Endothelial cell of umbilical vein (primary cell): ENCODE results near the gene RER1. TPM values are rescaled to one million over a fixed set of nuclear protein-coding genes. Genes with fewer than 3 reads are reported as not detected.

Experiments used
- BruUV-seq: library from RNA; stranded (reverse); fragments of 400-500 nt; replicated peaks from 2 replicates; lab custom pipeline; 2021; lab: Mats Ljungman, UMichigan
- CTCF ChIA-PET: fragments of 300-600, 350-600 bp; sonication (Branson Sonifier 250); formaldehyde crosslinking; loops from one replicate; lab custom pipeline; 2021; ENCODE audit warnings: antibody characterized with exemption, inconsistent platforms; lab: Charles Lee
- POLR2A ChIA-PET: fragments of 300-600, 350-600 bp; sonication (Branson Sonifier 250); formaldehyde crosslinking; loops from one replicate; lab custom pipeline; 2021; ENCODE audit warnings: antibody characterized with exemption, inconsistent platforms; lab: Charles Lee
- DNase-seq: peaks from one replicate; pipeline ENCODE4 v3.0.0-alpha.2; 2011; ENCODE audit warnings: low read depth, low spot score
- FAIRE-seq: peaks from 2 replicates; lab custom pipeline; 2011; peaks lifted over from hg19 to GRCh38; lab: Jason Lieb, UNC
- H2AFZ ChIP-seq: 2 replicates; pipeline ENCODE4 v1.6.0; 2012; ENCODE audit warnings: low read depth, low read length, control low read depth, inconsistent platforms
- H3K27ac ChIP-seq: 2 replicates; pipeline ENCODE4 v1.5.1; 2011; ENCODE audit warnings: low read depth, mild to moderate bottlenecking, control low read depth, low read length, moderate library complexity; ENCODE audit not compliant: insufficient read depth
- H3K27me3 ChIP-seq, 2 experiments: 2 replicates each; pipeline versions ENCODE4 v1.6.0 to v1.6.1; 2011; ENCODE audit warnings: low read length in 2 of 2, mixed read lengths in 1 of 2; ENCODE audit not compliant: control insufficient read depth in 2 of 2, insufficient read depth in 2 of 2
- H3K36me3 ChIP-seq, 2 experiments: 2 replicates in 1 of 2; 3 replicates in 1 of 2; pipeline ENCODE4 v1.5.1; 2011; ENCODE audit warnings: low read length in 2 of 2, mild to moderate bottlenecking in 1 of 2, moderate library complexity in 1 of 2; ENCODE audit not compliant: control insufficient read depth in 2 of 2, insufficient read depth in 2 of 2; ENCODE audit errors: extremely low read depth in 1 of 2
- H3K4me1 ChIP-seq: 3 replicates; pipeline ENCODE4 v1.5.1; 2011; ENCODE audit warnings: mild to moderate bottlenecking, low read length; ENCODE audit not compliant: control insufficient read depth, insufficient read depth; ENCODE audit errors: extremely low read depth
- H3K4me2 ChIP-seq: 2 replicates; pipeline ENCODE4 v1.6.1; 2011; ENCODE audit warnings: low read length, control low read depth, mixed read lengths; ENCODE audit not compliant: insufficient read depth
- H3K4me3 ChIP-seq, 3 experiments: fragments of 200-600 bp in 1 of 3; sonication (generic), shearing (Covaris generic) in 1 of 3; replicated peaks in 1 of 3; 2 replicates each; pipeline ENCODE4 v1.5.1; 2011 to 2016; ENCODE audit warnings: control low read depth in 3 of 3, low read length in 3 of 3, mild to moderate bottlenecking in 2 of 3, inconsistent platforms in 1 of 3, low read depth in 1 of 3, moderate library complexity in 1 of 3; ENCODE audit not compliant: insufficient read depth in 1 of 3
- H3K79me2 ChIP-seq: 2 replicates; pipeline ENCODE4 v1.6.0; 2012; ENCODE audit warnings: low read length, inconsistent platforms; ENCODE audit not compliant: control insufficient read depth, insufficient read depth
- H3K9ac ChIP-seq: replicated peaks from 2 replicates; pipeline ENCODE3; 2011; ENCODE audit warnings: low read length, control low read depth; ENCODE audit not compliant: insufficient read depth; ENCODE audit errors: extremely low read depth
- H3K9me1 ChIP-seq: replicated peaks from 3 replicates; pipeline ENCODE4 v1.6.0; 2011; ENCODE audit warnings: mild to moderate bottlenecking, low read length; ENCODE audit not compliant: control insufficient read depth, insufficient read depth; ENCODE audit errors: extremely low read depth
- H3K9me3 ChIP-seq: replicated peaks from 2 replicates; pipeline ENCODE4 v1.5.1; 2012; ENCODE audit warnings: low read length, inconsistent platforms; ENCODE audit not compliant: control insufficient read depth, insufficient read depth
- H4K20me1 ChIP-seq: replicated peaks from 2 replicates; pipeline ENCODE3; 2011; ENCODE audit warnings: mild to moderate bottlenecking, low read length; ENCODE audit not compliant: control insufficient read depth, insufficient read depth; ENCODE audit errors: extremely low read depth
- EZH2 ChIP-seq: IDR thresholded peaks from 2 replicates; pipeline ENCODE4 v1.6.1; 2012; ENCODE audit warnings: borderline replicate concordance, low read depth, mild to moderate bottlenecking, moderate library complexity, low read length, inconsistent platforms; ENCODE audit not compliant: severe bottlenecking
- FOS ChIP-seq: IDR thresholded peaks from 2 replicates; pipeline ENCODE4 v1.6.1; 2011; ENCODE audit warnings: mild to moderate bottlenecking, low read length, moderate library complexity, borderline replicate concordance; ENCODE audit not compliant: insufficient read depth
- GATA2 ChIP-seq: IDR thresholded peaks from 2 replicates; pipeline ENCODE4 v1.7.0; 2011; ENCODE audit warnings: low read depth, mild to moderate bottlenecking, moderate library complexity, mixed read lengths, low read length; ENCODE audit not compliant: insufficient read length, insufficient read depth
- JUN ChIP-seq: IDR thresholded peaks from 2 replicates; pipeline ENCODE4 v1.6.1; 2011; ENCODE audit warnings: borderline replicate concordance, low read depth; ENCODE audit not compliant: insufficient read length, insufficient read depth
- MYC ChIP-seq: IDR thresholded peaks from one replicate; pipeline ENCODE4 v1.6.1; 2011; ENCODE audit warnings: mild to moderate bottlenecking, low read depth, low read length
- POLR2A ChIP-seq: IDR thresholded peaks from 2 replicates; pipeline ENCODE4 v1.6.1; 2012; ENCODE audit warnings: low read depth, mild to moderate bottlenecking, control low read depth, low read length
- POLR2AphosphoS5 ChIP-seq: IDR thresholded peaks from 2 replicates; pipeline ENCODE4 v1.6.1; 2012; ENCODE audit warnings: low read depth, mild to moderate bottlenecking, control low read depth, low read length, moderate library complexity; ENCODE audit not compliant: insufficient read depth
- dilution Hi-C: fragments of 300-500 bp; cut with MboI; formaldehyde crosslinking; loops from one replicate; pipeline ENCODE4 v1.15.0; 2019; ENCODE audit warnings: low sequenced_read_pairs; ENCODE audit not compliant: extremely low pct_ligation_motif_present
- intact Hi-C: fragments of 100-400 bp; cut with micrococcal nuclease; formaldehyde crosslinking; loops from one replicate; pipeline ENCODE4 v1.10.0; 2022
- polyA plus RNA-seq, 4 experiments: library from polyadenylated mRNA; depleted of rRNA in 3 of 4; stranded (reverse) in 3 of 4; unstranded in 1 of 4; fragments of >200 nt; gene quantifications; 2 replicates each; pipeline versions ENCODE4 v1.2.1 to v1.2.3, GENCODE V29; 2011 to 2012; ENCODE audit warnings: missing spikeins in 1 of 4
- total RNA-seq: library from RNA; stranded (reverse); gene quantifications from 2 replicates; pipeline ENCODE4 v1.2.3, GENCODE V29; 2021
- TF ChIP-seq, protein P1 (sequence below): IDR thresholded peaks from 2 replicates; pipeline ENCODE4 v1.6.1; 2011; ENCODE audit not compliant: insufficient read depth, insufficient read length
- TF ChIP-seq, protein P2 (sequence below), 2 donors: IDR thresholded peaks; 1 replicate in 1 of 2; 2 replicates in 1 of 2; pipeline ENCODE4 v1.5.1; 2011; ENCODE audit warnings: low read length in 2 of 2, mild to moderate bottlenecking in 2 of 2, moderate library complexity in 2 of 2, control low read depth in 1 of 2, inconsistent platforms in 1 of 2, low read depth in 1 of 2; ENCODE audit not compliant: insufficient read depth in 1 of 2; ENCODE audit errors: extremely low read depth in 1 of 2

The RER1 gene
- total and polyA plus RNA-seq, 2 donors (not counting 3 experiments of a cell fraction or from before 2014, with no cell fraction given) = 179 to 292 TPM

DNA sequence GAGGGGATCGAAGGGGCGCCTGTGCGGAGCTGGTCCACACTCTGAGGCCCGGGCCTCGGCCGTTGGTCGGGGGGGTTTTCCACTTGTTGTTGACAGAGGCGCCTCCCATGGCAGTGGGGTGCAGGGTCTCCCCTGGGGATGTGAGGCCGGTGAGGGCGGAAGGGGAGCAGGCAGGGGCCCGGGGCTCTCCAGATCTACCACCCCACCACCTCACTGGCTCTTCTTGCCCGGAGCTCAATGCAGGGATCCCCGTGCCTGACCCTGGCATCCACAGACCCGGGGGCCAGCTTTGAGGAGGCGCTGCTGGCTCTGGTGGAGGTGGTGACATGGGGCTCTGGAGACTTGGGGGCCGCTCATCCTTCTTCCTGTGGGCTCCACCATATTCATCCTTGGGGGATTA is 27.8 kb downstream of the RER1 start:
- FAIRE-seq (no peak), DNase-seq (no peak)
- POLR2A ChIA-PET = interaction anchor here (0.6 kb wide), 1 partner anchor 341 kb away, joined by 3 read pairs; no protein-coding TSS in a partner anchor
- H2AFZ ChIP-seq = no peak overlapping the region
- CTCF ChIA-PET = interaction anchor here (1.1 kb wide), 1 partner anchor 1005 kb away, joined by 3 read pairs; no protein-coding TSS in a partner anchor
- no peaks in the 10 kb centered on the region for H4K20me1 ChIP-seq
- H3K4me1 ChIP-seq = no peaks in the 10 kb centered on the region
- no peak overlapping the region for H3K4me3 ChIP-seq
- no peaks in the 10 kb centered on the region for H3K36me3 ChIP-seq
- intact Hi-C loops = no loop called here
- no peaks in the 10 kb centered on the region for H3K9me3 ChIP-seq
- dilution Hi-C loops = no loop called here
- no peaks in the 10 kb centered on the region for H3K9me1 ChIP-seq
- H3K27me3 ChIP-seq = no peaks in the 10 kb centered on the region
- TF ChIP-seq FOS (no peak), EZH2 (no peak), POLR2AphosphoS5 (no peak), JUN (no peak), MYC (no peak), GATA2 (no peak), POLR2A (no peak)
- TF ChIP-seq, protein P1, sequence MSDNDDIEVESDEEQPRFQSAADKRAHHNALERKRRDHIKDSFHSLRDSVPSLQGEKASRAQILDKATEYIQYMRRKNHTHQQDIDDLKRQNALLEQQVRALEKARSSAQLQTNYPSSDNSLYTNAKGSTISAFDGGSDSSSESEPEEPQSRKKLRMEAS = no peak
- TF ChIP-seq, protein P2, sequence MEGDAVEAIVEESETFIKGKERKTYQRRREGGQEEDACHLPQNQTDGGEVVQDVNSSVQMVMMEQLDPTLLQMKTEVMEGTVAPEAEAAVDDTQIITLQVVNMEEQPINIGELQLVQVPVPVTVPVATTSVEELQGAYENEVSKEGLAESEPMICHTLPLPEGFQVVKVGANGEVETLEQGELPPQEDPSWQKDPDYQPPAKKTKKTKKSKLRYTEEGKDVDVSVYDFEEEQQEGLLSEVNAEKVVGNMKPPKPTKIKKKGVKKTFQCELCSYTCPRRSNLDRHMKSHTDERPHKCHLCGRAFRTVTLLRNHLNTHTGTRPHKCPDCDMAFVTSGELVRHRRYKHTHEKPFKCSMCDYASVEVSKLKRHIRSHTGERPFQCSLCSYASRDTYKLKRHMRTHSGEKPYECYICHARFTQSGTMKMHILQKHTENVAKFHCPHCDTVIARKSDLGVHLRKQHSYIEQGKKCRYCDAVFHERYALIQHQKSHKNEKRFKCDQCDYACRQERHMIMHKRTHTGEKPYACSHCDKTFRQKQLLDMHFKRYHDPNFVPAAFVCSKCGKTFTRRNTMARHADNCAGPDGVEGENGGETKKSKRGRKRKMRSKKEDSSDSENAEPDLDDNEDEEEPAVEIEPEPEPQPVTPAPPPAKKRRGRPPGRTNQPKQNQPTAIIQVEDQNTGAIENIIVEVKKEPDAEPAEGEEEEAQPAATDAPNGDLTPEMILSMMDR (IDR thresholded peaks at IDR 0.05; ENCODE audit: extremely low read depth in 1 of 2, insufficient read depth in 1 of 2, low read depth in 1 of 2, low read length in 2 of 2) = no peak
- H3K4me2 ChIP-seq = no peak overlapping the region
- no peaks in the 10 kb centered on the region for H3K79me2 ChIP-seq
- no peak overlapping the region for H3K27ac ChIP-seq
- H3K9ac ChIP-seq = no peak overlapping the region
- BruUV-seq = no TSS peak
